ENCODE data around the gene SDCCAG8. TPM values are rescaled to one million over a fixed set of nuclear protein-coding genes. Genes with fewer than 3 reads are reported as not detected.

SDCCAG8 gene
- polyA plus RNA-seq, 3 donors = 33.2 to 34.4 (median 33.4) TPM

GRCh38 chr1:243315893-243316292 is 60.1 kb downstream of the SDCCAG8 start:
- no peak for DNase-seq
- Histone ChIP-seq H3K4me2 (replicated peaks; ENCODE audit: extremely low read depth, low read length, poor library complexity, severe bottlenecking) (no peak overlapping the region), H3K4me1 (ENCODE audit: control insufficient read depth in 1 of 2, insufficient read depth in 2 of 2, low read length in 2 of 2) (peaks cover 9 to 11% of the 10 kb centered on the region in 2 donors), H3K27ac (ENCODE audit: low read depth in 1 of 2, low read length in 2 of 2) (peak overlapping the region in 1 of 2 donors; percentile 3), H4K20me1 (ENCODE audit: insufficient read depth, low read length) (no peaks in the 10 kb centered on the region), H3K4me3 (replicated peaks in 1 of 3; ENCODE audit: low read depth in 2 of 3, low read length in 3 of 3) (no peak overlapping the region), H3K9me3 (replicated peaks in 1 of 2; ENCODE audit: control insufficient read depth in 1 of 2, insufficient read depth in 1 of 2, low read length in 2 of 2) (no peaks in the 10 kb centered on the region), H3K36me3 (replicated peaks in 1 of 2; ENCODE audit: control insufficient read depth in 1 of 2, insufficient read depth in 2 of 2, low read length in 2 of 2) (peaks cover 18 to 40% of the 10 kb centered on the region in 2 donors), H3K9ac (ENCODE audit: insufficient read depth, low read length, poor library complexity, severe bottlenecking) (no peak overlapping the region), H3K79me2 (ENCODE audit: insufficient read depth, low read length) (no peaks in the 10 kb centered on the region), H2AFZ (ENCODE audit: insufficient read depth, low read depth, low read length, poor library complexity, severe bottlenecking) (no peak overlapping the region), H3K27me3 (ENCODE audit: control insufficient read depth in 2 of 2, insufficient read depth in 2 of 2, low read length in 2 of 2) (no peaks in the 10 kb centered on the region)
- Mint-ChIP-seq H3K27ac (no peak overlapping the region), H3K4me1 (peaks cover 13% of the 10 kb centered on the region), H3K27me3 (ENCODE audit: low read depth in 3 of 3) (no peaks in the 10 kb centered on the region), H3K36me3 (peaks cover 45 to 53% of the 10 kb centered on the region in 2 donors), H3K9me3 (peaks cover 0 to 3% (median 0%) of the 10 kb centered on the region in 7 donors), H3K4me3 (no peak overlapping the region)
- TF ChIP-seq CTCF (IDR thresholded peaks at IDR 0.05) = no peak
- intact Hi-C loops (cut with micrococcal nuclease) = no loop called here

- Histone ChIP-seq H3K27ac (ENCODE audit: low read depth in 1 of 2, low read length in 2 of 2) (peak overlapping the region in 1 of 2 donors; percentile 3), H3K4me1 (ENCODE audit: control insufficient read depth in 1 of 2, insufficient read depth in 2 of 2, low read length in 2 of 2) (peaks cover 9 to 11% of the 10 kb centered on the region in 2 donors), H3K79me2 (ENCODE audit: insufficient read depth, low read length) (no peaks in the 10 kb centered on the region), H4K20me1 (ENCODE audit: insufficient read depth, low read length) (no peaks in the 10 kb centered on the region), H3K4me2 (replicated peaks; ENCODE audit: extremely low read depth, low read length, poor library complexity, severe bottlenecking) (no peak overlapping the region), H3K27me3 (ENCODE audit: control insufficient read depth in 2 of 2, insufficient read depth in 2 of 2, low read length in 2 of 2) (no peaks in the 10 kb centered on the region), H3K36me3 (replicated peaks in 1 of 2; ENCODE audit: control insufficient read depth in 1 of 2, insufficient read depth in 2 of 2, low read length in 2 of 2) (peaks cover 18 to 40% of the 10 kb centered on the region in 2 donors), H3K9me3 (replicated peaks in 1 of 2; ENCODE audit: control insufficient read depth in 1 of 2, insufficient read depth in 1 of 2, low read length in 2 of 2) (no peaks in the 10 kb centered on the region), H2AFZ (ENCODE audit: insufficient read depth, low read depth, low read length, poor library complexity, severe bottlenecking) (no peak overlapping the region), H3K9ac (ENCODE audit: insufficient read depth, low read length, poor library complexity, severe bottlenecking) (no peak overlapping the region), H3K4me3 (replicated peaks in 1 of 3; ENCODE audit: low read depth in 2 of 3, low read length in 3 of 3) (no peak overlapping the region)
- TF ChIP-seq CTCF (IDR thresholded peaks at IDR 0.05) = no peak
- Mint-ChIP-seq H3K27ac (peak overlapping the region in 2 of 7 donors; percentile 27 to 33), H3K4me1 (peaks cover 13% of the 10 kb centered on the region), H3K27me3 (ENCODE audit: low read depth in 3 of 3) (no peaks in the 10 kb centered on the region), H3K36me3 (peaks cover 44 to 52% of the 10 kb centered on the region in 2 donors), H3K4me3 (no peak overlapping the region), H3K9me3 (peaks cover 0 to 3% (median 0%) of the 10 kb centered on the region in 7 donors)
- 94% methylated on average over 2 of the region's 12 CpGs for WGBS (ENCODE audit: insufficient coverage)
- no peak for DNase-seq
- intact Hi-C loops (cut with micrococcal nuclease) = no loop called here
Measured at GRCh38 chr1:243316366-243316989, 60.6 kb downstream of the SDCCAG8 start.

All from CD14-positive monocyte (primary cell).